ENCODE measurements around the gene BAZ1A. TPM values are rescaled to one million over a fixed set of nuclear protein-coding genes. Genes with fewer than 3 reads are reported as not detected.

BAZ1A gene
- polyA plus RNA-seq (10.4 and 18.1 TPM in 2 replicates), polyA minus RNA-seq (29.8 and 38.0 TPM in 2 replicates)

GRCh38 chr14:34875031-34875922 lies at the start of gene BAZ1A:
Gene BAZ1A (minus strand): TSS chr14:34875360. CDS start chr14:34874604, 756 bp downstream.
- Histone ChIP-seq H3K9ac (ENCODE audit: low read length) (peak within 1 kb of the TSS; percentile 64), H4K20me1 (ENCODE audit: insufficient read depth) (no peaks in the 10 kb centered on the region), H3K9me2 (ENCODE audit: insufficient read depth, low read length) (no peaks in the 10 kb centered on the region), H3K27ac (ENCODE audit: low read length) (peak within 1 kb of the TSS; percentile 32), H3K9me3 (ENCODE audit: low read length) (no peaks in the 10 kb centered on the region), H3F3A (ENCODE audit: insufficient read depth, low read length, poor library complexity, severe bottlenecking) (peaks cover 6% of the 10 kb centered on the region), H3K27me3 (ENCODE audit: insufficient read depth, low read depth, low read length) (no peaks in the 10 kb centered on the region), H3K79me2 (replicated peaks; ENCODE audit: insufficient read depth, low read length) (peaks cover 17% of the 10 kb centered on the region), H3K4me3 (ENCODE audit: low read length) (peak within 1 kb of the TSS; percentile 92), H3K36me3 (ENCODE audit: insufficient read depth, low read length) (no peaks in the 10 kb centered on the region), H2AFZ (ENCODE audit: low read depth, low read length) (peak within 1 kb of the TSS; percentile 43), H3K4me2 (ENCODE audit: low read length) (peak within 1 kb of the TSS; percentile 56)
- TF ChIP-seq MXI1 (conservative IDR thresholded peaks at IDR 0.05; ENCODE audit: poor library complexity, severe bottlenecking) (peak; percentile 25), CTCF (IDR thresholded peaks at IDR 0.05; ENCODE audit: poor library complexity, severe bottlenecking) (peak; percentile 23), POLR2AphosphoS5 (IDR thresholded peaks at IDR 0.05) (peak; percentile 35), RAD21 (conservative IDR thresholded peaks at IDR 0.05) (no peak), REST (IDR thresholded peaks at IDR 0.05; ENCODE audit: borderline replicate concordance) (no peak), TAF1 (IDR thresholded peaks at IDR 0.05; ENCODE audit: low read depth) (peak; percentile 25), EZH2 (IDR thresholded peaks at IDR 0.05; ENCODE audit: borderline replicate concordance, insufficient read depth, low read length, poor library complexity, severe bottlenecking) (no peak), SMC3 (conservative IDR thresholded peaks at IDR 0.05; ENCODE audit: poor library complexity) (peak; percentile 20), EP300 (conservative IDR thresholded peaks at IDR 0.05; ENCODE audit: poor library complexity, severe bottlenecking) (no peak)

GRCh38 chr14:34920339-34920738 lies 45.2 kb upstream of the BAZ1A start:
- H3K36me3 ChIP-seq (ENCODE audit: insufficient read depth, low read length) = no peaks in the 10 kb centered on the region
- no peaks in the 10 kb centered on the region for H3K9me2 ChIP-seq (ENCODE audit: insufficient read depth, low read length)
- H3K27me3 ChIP-seq (ENCODE audit: insufficient read depth, low read depth, low read length) = no peaks in the 10 kb centered on the region
- no peaks in the 10 kb centered on the region for H4K20me1 ChIP-seq (ENCODE audit: insufficient read depth)
- H3K27ac ChIP-seq (ENCODE audit: low read length) = no peak overlapping the region
- no peaks in the 10 kb centered on the region for H3F3A ChIP-seq (ENCODE audit: insufficient read depth, low read length, poor library complexity, severe bottlenecking)
- no peaks in the 10 kb centered on the region for H3K9me3 ChIP-seq (ENCODE audit: low read length)
- H3K4me3 ChIP-seq (ENCODE audit: low read length) = no peak overlapping the region
- no peak overlapping the region for H2AFZ ChIP-seq (ENCODE audit: low read depth, low read length)
- no peak overlapping the region for H3K9ac ChIP-seq (ENCODE audit: low read length)
- H3K79me2 ChIP-seq (replicated peaks; ENCODE audit: insufficient read depth, low read length) = no peaks in the 10 kb centered on the region
- TF ChIP-seq POLR2AphosphoS5 (IDR thresholded peaks at IDR 0.05) = no peak
- no peak for TF ChIP-seq TAF1 (IDR thresholded peaks at IDR 0.05; ENCODE audit: low read depth)
- TF ChIP-seq EP300 (conservative IDR thresholded peaks at IDR 0.05; ENCODE audit: poor library complexity, severe bottlenecking) = no peak
- TF ChIP-seq CTCF (IDR thresholded peaks at IDR 0.05; ENCODE audit: poor library complexity, severe bottlenecking) = no peak
- TF ChIP-seq EZH2 (IDR thresholded peaks at IDR 0.05; ENCODE audit: borderline replicate concordance, insufficient read depth, low read length, poor library complexity, severe bottlenecking) = no peak
- no peak for TF ChIP-seq SMC3 (conservative IDR thresholded peaks at IDR 0.05; ENCODE audit: poor library complexity)
- TF ChIP-seq RAD21 (conservative IDR thresholded peaks at IDR 0.05) = no peak
- TF ChIP-seq MXI1 (conservative IDR thresholded peaks at IDR 0.05; ENCODE audit: poor library complexity, severe bottlenecking) = no peak
- no peak for TF ChIP-seq REST (IDR thresholded peaks at IDR 0.05; ENCODE audit: borderline replicate concordance)
- no peak overlapping the region for H3K4me2 ChIP-seq (ENCODE audit: low read length)
